Keratinocyte (primary cell): Measurements from ENCODE around the gene THBS2. TPM values are rescaled to one million over a fixed set of nuclear protein-coding genes. Genes with fewer than 3 reads are reported as not detected.
A peak's percentile ranks its signal among the peaks of the same experiment; 100 is the strongest.

Experiments
- DNase-seq: peaks from one replicate; pipeline ENCODE4 v3.0.0-alpha.2; 2011; ENCODE audit warnings: low read depth, missing footprints, low spot score
- FAIRE-seq: peaks from 2 replicates; lab custom pipeline; 2011; peaks lifted over from hg19 to GRCh38; lab: Jason Lieb, UNC
- H2AFZ ChIP-seq: 2 replicates; pipeline ENCODE4 v1.6.0; 2012; ENCODE audit warnings: low read length, control low read depth, inconsistent platforms; ENCODE audit not compliant: control insufficient read depth
- H3K27ac ChIP-seq: 2 replicates; pipeline ENCODE4 v1.5.1; 2011; ENCODE audit warnings: low read length; ENCODE audit not compliant: control insufficient read depth, insufficient read depth
- H3K27me3 ChIP-seq: 3 replicates; pipeline ENCODE4 v1.6.0; 2011; ENCODE audit warnings: low read length; ENCODE audit not compliant: control insufficient read depth, insufficient read depth; ENCODE audit errors: extremely low read depth
- H3K36me3 ChIP-seq, 2 experiments: 2 replicates in 1 of 2; 3 replicates in 1 of 2; pipeline ENCODE4 v1.5.1; 2011; ENCODE audit warnings: low read length in 2 of 2, mild to moderate bottlenecking in 1 of 2; ENCODE audit not compliant: control insufficient read depth in 2 of 2, insufficient read depth in 2 of 2; ENCODE audit errors: extremely low read depth in 1 of 2
- H3K4me1 ChIP-seq: 3 replicates; pipeline ENCODE4 v1.5.1; 2011; ENCODE audit warnings: low read length; ENCODE audit not compliant: control insufficient read depth, insufficient read depth; ENCODE audit errors: extremely low read depth
- H3K4me2 ChIP-seq: 3 replicates; pipeline ENCODE4 v1.6.0; 2011; ENCODE audit warnings: low read depth, low read length; ENCODE audit not compliant: control insufficient read depth, insufficient read depth; ENCODE audit errors: extremely low read depth
- H3K4me3 ChIP-seq, 3 experiments: fragments of 200-600 bp in 1 of 3; sonication (generic) in 1 of 3; 2 replicates in 2 of 3; 3 replicates in 1 of 3; pipeline ENCODE4 v1.5.1; 2011 to 2016; ENCODE audit warnings: low read length in 3 of 3, mild to moderate bottlenecking in 3 of 3, control low read depth in 2 of 3, inconsistent platforms in 1 of 3, low read depth in 1 of 3, mixed read lengths in 1 of 3, mixed run types in 1 of 3, moderate library complexity in 1 of 3; ENCODE audit not compliant: control insufficient read depth in 2 of 3, insufficient read depth in 2 of 3; ENCODE audit errors: extremely low read depth in 1 of 3
- H3K79me2 ChIP-seq: 2 replicates; pipeline ENCODE4 v1.6.0; 2012; ENCODE audit warnings: low read length; ENCODE audit not compliant: control insufficient read depth, insufficient read depth
- H3K9ac ChIP-seq: 3 replicates; pipeline ENCODE4 v1.6.0; 2011; ENCODE audit warnings: low read length; ENCODE audit not compliant: control insufficient read depth, insufficient read depth; ENCODE audit errors: extremely low read depth
- H3K9me1 ChIP-seq: 3 replicates; pipeline ENCODE4 v1.6.0; 2011; ENCODE audit warnings: low read length; ENCODE audit not compliant: control insufficient read depth, insufficient read depth; ENCODE audit errors: extremely low read depth
- H3K9me3 ChIP-seq: 2 replicates; pipeline ENCODE4 v1.5.1; 2012; ENCODE audit warnings: low read depth, low read length; ENCODE audit not compliant: control insufficient read depth
- H4K20me1 ChIP-seq: 3 replicates; pipeline ENCODE4 v1.6.0; 2011; ENCODE audit warnings: low read length; ENCODE audit not compliant: control insufficient read depth, insufficient read depth; ENCODE audit errors: extremely low read depth
- CTCF ChIP-seq, 3 experiments: IDR thresholded peaks in 1 of 3; conservative IDR thresholded peaks in 1 of 3; optimal IDR thresholded peaks in 1 of 3; 2 replicates in 2 of 3; 3 replicates in 1 of 3; pipeline versions ENCODE3 to v1.5.1; 2011; ENCODE audit warnings: low read length in 3 of 3, mild to moderate bottlenecking in 3 of 3, moderate library complexity in 2 of 3, control low read depth in 1 of 3, inconsistent platforms in 1 of 3; ENCODE audit not compliant: insufficient read depth in 2 of 3; ENCODE audit errors: extremely low read depth in 1 of 3
- EZH2 ChIP-seq: IDR thresholded peaks from one replicate; pipeline ENCODE4 v1.6.1; 2012; ENCODE audit warnings: inconsistent platforms, mild to moderate bottlenecking, low read length, moderate library complexity
- dilution Hi-C: fragments of 300-500 bp; cut with MboI; formaldehyde crosslinking; loops from one replicate; pipeline ENCODE4 v1.7.0; 2020; ENCODE audit warnings: low sequenced_read_pairs; ENCODE audit not compliant: extremely low pct_ligation_motif_present
- polyA plus RNA-seq, 5 experiments: library from polyadenylated mRNA; depleted of rRNA in 3 of 5; stranded (reverse) in 3 of 5; stranded (forward) in 1 of 5; unstranded in 1 of 5; fragments of >200 nt; gene quantifications; 1 replicate in 1 of 5; 2 replicates in 3 of 5; 3 replicates in 1 of 5; pipeline versions ENCODE4 v1.2.1 to v1.2.3, GENCODE V29; 2011 to 2012; ENCODE audit warnings: missing spikeins in 2 of 5, low read depth in 1 of 5, low replicate concordance in 1 of 5

THBS2 gene
- polyA plus RNA-seq, 1 donor (not counting 4 experiments of a cell fraction or from before 2014, with no cell fraction given) = 533 TPM

DNA sequence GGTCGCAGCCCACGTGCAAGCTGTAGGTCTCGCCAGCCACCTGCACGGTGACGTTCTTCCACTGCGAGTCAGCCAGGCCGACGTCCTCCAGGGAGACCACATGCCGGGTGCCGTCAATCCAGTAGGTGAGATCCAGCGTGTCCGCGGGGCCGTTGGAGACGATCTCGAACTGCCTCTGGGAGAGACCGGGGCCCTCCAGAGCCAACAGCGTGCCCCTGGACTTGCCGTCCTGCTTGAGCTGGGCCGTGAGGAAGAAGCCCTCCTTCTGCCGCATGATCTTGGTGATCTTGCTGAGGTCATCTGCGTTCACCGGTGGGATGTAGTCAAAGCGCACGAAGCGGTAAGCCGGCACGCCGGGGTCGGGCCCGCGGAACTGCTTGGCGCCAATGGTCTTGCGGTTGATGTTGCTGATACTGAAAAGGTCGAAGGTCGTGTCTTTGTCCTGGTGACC, 5.1 kb downstream of the THBS2 start:
- H3K4me3 ChIP-seq = no peak overlapping the region
- peaks cover 46 to 65% of the 10 kb centered on the region in 2 experiments for H3K36me3 ChIP-seq
- peaks cover 86% of the 10 kb centered on the region for H3K79me2 ChIP-seq
- no peak overlapping the region for H3K27ac ChIP-seq
- TF ChIP-seq EZH2 = no peak
- no peak for TF ChIP-seq CTCF (optimal IDR thresholded peaks at IDR 0.05 in 1 of 3, IDR thresholded peaks at IDR 0.05 in 1 of 3, conservative IDR thresholded peaks at IDR 0.05 in 1 of 3; ENCODE audit: extremely low read depth in 1 of 3, insufficient read depth in 2 of 3, low read length in 3 of 3)
- peaks cover 60% of the 10 kb centered on the region for H4K20me1 ChIP-seq
- DNase-seq (no peak), FAIRE-seq (no peak)
- no peak overlapping the region for H3K4me2 ChIP-seq
- no peaks in the 10 kb centered on the region for H3K27me3 ChIP-seq
- H3K9ac ChIP-seq = no peak overlapping the region
- H3K4me1 ChIP-seq = peaks cover 19% of the 10 kb centered on the region
- dilution Hi-C loops = no loop called here
- no peaks in the 10 kb centered on the region for H3K9me3 ChIP-seq
- H3K9me1 ChIP-seq = peaks cover 2% of the 10 kb centered on the region
- H2AFZ ChIP-seq = no peak overlapping the region

DNA sequence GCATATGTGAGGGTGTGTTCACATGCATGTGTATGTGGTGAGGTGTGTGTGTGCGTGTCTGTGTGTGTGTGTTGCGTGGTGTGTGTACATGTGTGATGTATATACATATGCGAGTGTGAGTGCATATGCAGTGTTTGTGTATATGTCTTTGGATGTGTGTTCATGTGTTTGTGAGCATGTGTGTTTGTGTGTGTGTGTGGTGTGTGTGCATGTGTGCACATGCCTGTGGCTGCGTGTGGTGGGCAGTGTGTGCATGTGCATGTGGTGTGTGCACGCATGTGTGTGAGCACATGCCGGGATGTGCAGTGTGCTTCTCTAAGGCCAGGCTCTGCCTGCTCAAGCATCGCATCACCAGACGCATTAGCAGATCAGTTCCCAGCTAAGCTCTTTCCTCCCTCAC, 5.7 kb downstream of the THBS2 start:
- no peak overlapping the region for H3K4me2 ChIP-seq
- no peak overlapping the region for H3K9ac ChIP-seq
- dilution Hi-C loops = no loop called here
- peaks cover 2% of the 10 kb centered on the region for H3K9me1 ChIP-seq
- DNase-seq = no peak
- TF ChIP-seq EZH2 = no peak
- TF ChIP-seq CTCF (optimal IDR thresholded peaks at IDR 0.05 in 1 of 3, IDR thresholded peaks at IDR 0.05 in 1 of 3, conservative IDR thresholded peaks at IDR 0.05 in 1 of 3; ENCODE audit: extremely low read depth in 1 of 3, insufficient read depth in 2 of 3, low read length in 3 of 3) = no peak
- no peaks in the 10 kb centered on the region for H3K27me3 ChIP-seq
- peaks cover 84% of the 10 kb centered on the region for H3K79me2 ChIP-seq
- H3K36me3 ChIP-seq = peaks cover 49 to 70% of the 10 kb centered on the region in 2 experiments
- H3K9me3 ChIP-seq = no peaks in the 10 kb centered on the region
- no peak overlapping the region for H3K4me3 ChIP-seq
- H3K27ac ChIP-seq = no peak overlapping the region
- peaks cover 62% of the 10 kb centered on the region for H4K20me1 ChIP-seq
- peak; percentile 85 for FAIRE-seq
- peaks cover 19% of the 10 kb centered on the region for H3K4me1 ChIP-seq
- H2AFZ ChIP-seq = no peak overlapping the region
